Cardiac muscle cell (in vitro differentiated cells and primary cell): ENCODE data around the gene ZBTB7B. TPM values are rescaled to one million over a fixed set of nuclear protein-coding genes. Genes with fewer than 3 reads are reported as not detected.

Experiments
- DNase-seq, 2 donors: peaks; one replicate each; pipeline versions ENCODE4 v3.0.0 to v3.0.0-alpha.2; 2010 to 2017; ENCODE audit warnings: low read depth in 1 of 2, low spot score in 1 of 2
- H3K27ac ChIP-seq: fragments of 200-600 bp; sonication (generic); 2 replicates; pipeline ENCODE4 v1.5.1; 2016
- H3K27me3 ChIP-seq: fragments of 200-600 bp; sonication (generic); 2 replicates; pipeline ENCODE4 v1.6.0; 2016; ENCODE audit warnings: control low read depth
- H3K36me3 ChIP-seq: fragments of 200-600 bp; sonication (generic); 2 replicates; pipeline ENCODE4 v1.5.1; 2016; ENCODE audit warnings: control low read depth
- H3K4me1 ChIP-seq: fragments of 200-600 bp; sonication (generic); 2 replicates; pipeline ENCODE4 v1.8.1; 2017; ENCODE audit warnings: low read depth, mild to moderate bottlenecking, mixed run types
- H3K4me3 ChIP-seq: fragments of 200-600 bp; sonication (generic); 2 replicates; pipeline ENCODE4 v1.5.1; 2016; ENCODE audit warnings: mild to moderate bottlenecking
- H3K9me3 ChIP-seq: fragments of 200-600 bp; sonication (generic); 2 replicates; pipeline ENCODE4 v1.5.1; 2017; ENCODE audit warnings: low read depth, mild to moderate bottlenecking, control low read depth
- CTCF ChIP-seq: IDR thresholded peaks from 2 replicates; pipeline ENCODE4 v1.5.1; 2012; ENCODE audit warnings: low read depth, mild to moderate bottlenecking, low read length
- polyA plus RNA-seq: library from polyadenylated mRNA; unstranded; fragments of >200 nt; fragmentation: Nextera tagmentation; extraction: Ambion mirVana; gene quantifications from 2 replicates; pipeline ENCODE4 v1.2.1, GENCODE V29; 2016
- total RNA-seq: library from RNA; depleted of rRNA; stranded (reverse); fragments of >200 nt; gene quantifications from 2 replicates; pipeline ENCODE4 v1.2.3, GENCODE V29; 2016

ZBTB7B gene
- total and polyA plus RNA-seq, 2 experiments from 2014 or later: 4.7 to 25.6 TPM

- H3K4me1 ChIP-seq: peaks cover 16% of the 10 kb centered on the region
- no peaks in the 10 kb centered on the region for H3K27me3 ChIP-seq
- peak overlapping the region; percentile 36 for H3K27ac ChIP-seq
- TF ChIP-seq CTCF: no peak
- DNase-seq: no peak
- no peak overlapping the region for H3K4me3 ChIP-seq
- H3K9me3 ChIP-seq: no peaks in the 10 kb centered on the region
- peaks cover 12% of the 10 kb centered on the region for H3K36me3 ChIP-seq
These were observed 38.2 kb upstream of the ZBTB7B start for GRCh38 chr1:154964359-154964758.

GRCh38 chr1:154966111-154966510 lies 36.5 kb upstream of the ZBTB7B start:
- Histone ChIP-seq H3K27me3 (no peaks in the 10 kb centered on the region), H3K4me3 (no peak overlapping the region), H3K9me3 (no peaks in the 10 kb centered on the region), H3K36me3 (peaks cover 12% of the 10 kb centered on the region), H3K27ac (no peak overlapping the region), H3K4me1 (peaks cover 21% of the 10 kb centered on the region)
- TF ChIP-seq CTCF: no peak
- no peak for DNase-seq

GRCh38 chr1:154967331-154967950 lies 35.2 kb upstream of the ZBTB7B start:
- H3K9me3 ChIP-seq: no peaks in the 10 kb centered on the region
- H3K36me3 ChIP-seq: peaks cover 12% of the 10 kb centered on the region
- TF ChIP-seq CTCF: no peak
- no peak for DNase-seq
- no peak overlapping the region for H3K4me3 ChIP-seq
- no peak overlapping the region for H3K27ac ChIP-seq
- H3K27me3 ChIP-seq: no peaks in the 10 kb centered on the region
- H3K4me1 ChIP-seq: peaks cover 24% of the 10 kb centered on the region

- H3K4me3 ChIP-seq: no peak overlapping the region
- no peaks in the 10 kb centered on the region for H3K9me3 ChIP-seq
- peak overlapping the region; percentile 3 for H3K27ac ChIP-seq
- TF ChIP-seq CTCF: no peak
- no peak for DNase-seq
- peaks cover 30% of the 10 kb centered on the region for H3K4me1 ChIP-seq
- no peaks in the 10 kb centered on the region for H3K27me3 ChIP-seq
- peaks cover 12% of the 10 kb centered on the region for H3K36me3 ChIP-seq
These were observed 33.9 kb upstream of the ZBTB7B start for GRCh38 chr1:154968731-154969130.

- TF ChIP-seq CTCF: no peak
- Histone ChIP-seq H3K27me3 (no peaks in the 10 kb centered on the region), H3K9me3 (no peaks in the 10 kb centered on the region), H3K36me3 (peaks cover 12% of the 10 kb centered on the region), H3K4me1 (peaks cover 30% of the 10 kb centered on the region), H3K27ac (no peak overlapping the region), H3K4me3 (no peak overlapping the region)
- no peak for DNase-seq
These were observed 33.4 kb upstream of the ZBTB7B start for GRCh38 chr1:154969246-154969645.
